ENCODE results near the gene GPD2.
"Not testable (repeated sequence)": the region's sequence is repeated elsewhere in the genome, so short reads cannot be mapped to it uniquely, and the experiment has no call there.

Gene GPD2

GRCh38 chr2:156474401-156474800 lies 38.2 kb downstream of the GPD2 start:
- DNase-seq, result no peak

DNA sequence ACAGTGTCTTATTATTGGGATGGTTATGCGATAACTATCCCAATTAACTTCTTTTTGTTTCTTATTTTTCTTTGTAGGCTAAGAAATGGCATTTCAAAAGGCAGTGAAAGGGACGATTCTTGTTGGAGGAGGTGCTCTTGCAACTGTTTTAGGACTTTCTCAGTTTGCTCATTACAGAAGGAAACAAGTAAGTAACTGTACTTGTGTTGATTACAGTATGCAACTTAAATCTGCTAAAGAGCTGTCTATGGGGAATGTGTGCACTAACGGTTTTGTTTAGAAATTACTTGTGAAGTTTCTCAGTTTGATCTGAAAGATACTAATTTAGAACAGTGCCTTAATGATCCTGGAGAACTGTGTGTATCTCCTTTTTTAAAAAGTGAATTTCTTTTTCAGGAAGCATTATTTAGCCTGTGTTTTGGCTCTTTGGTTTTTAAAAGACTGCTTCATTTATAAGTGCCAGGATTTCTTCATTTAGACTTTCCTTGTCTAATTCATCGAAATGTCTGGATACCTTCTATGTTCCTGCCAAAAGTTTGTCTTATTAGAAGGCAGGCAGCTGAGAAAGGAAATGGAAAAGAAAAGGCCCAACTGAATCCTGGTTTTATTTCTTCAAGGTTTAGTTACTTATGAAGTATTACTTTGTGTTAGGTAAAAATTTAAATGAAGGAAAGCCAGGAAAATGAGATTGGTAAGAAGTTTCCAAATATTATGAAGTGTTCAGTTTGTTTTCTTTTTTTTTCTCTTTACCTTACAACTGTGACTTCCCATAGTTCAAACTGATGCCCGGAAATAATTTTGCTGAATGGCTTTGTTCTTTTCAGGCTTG lies 40.1 kb downstream of the GPD2 start:
- peak in 1 of 51 donors; percentile 57 for DNase-seq

GRCh38 chr2:156476850-156477206 lies 40.6 kb downstream of the GPD2 start:
- DNase-seq, result peak in 1 of 51 donors; percentile 6

DNA sequence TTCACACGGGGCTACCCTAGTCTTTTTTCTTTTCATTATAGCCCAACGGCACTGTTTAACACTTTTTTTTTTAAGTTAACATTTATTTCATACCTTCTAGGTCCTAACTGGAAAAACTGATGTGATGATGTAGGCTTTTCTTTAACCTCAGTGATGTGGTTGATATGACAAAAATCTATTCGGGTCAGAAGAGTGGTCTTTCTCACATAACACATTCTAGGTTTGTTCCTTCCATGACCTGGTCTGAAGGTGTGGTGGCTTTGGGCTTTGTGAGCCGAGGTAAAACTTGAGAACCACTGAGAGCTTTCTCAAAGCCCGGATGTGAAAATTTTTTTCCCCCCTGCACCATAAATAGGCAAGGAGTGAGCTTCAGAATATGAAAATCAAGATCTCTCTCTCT lies 44.2 kb downstream of the GPD2 start:
- DNase-seq, result no peak

DNA sequence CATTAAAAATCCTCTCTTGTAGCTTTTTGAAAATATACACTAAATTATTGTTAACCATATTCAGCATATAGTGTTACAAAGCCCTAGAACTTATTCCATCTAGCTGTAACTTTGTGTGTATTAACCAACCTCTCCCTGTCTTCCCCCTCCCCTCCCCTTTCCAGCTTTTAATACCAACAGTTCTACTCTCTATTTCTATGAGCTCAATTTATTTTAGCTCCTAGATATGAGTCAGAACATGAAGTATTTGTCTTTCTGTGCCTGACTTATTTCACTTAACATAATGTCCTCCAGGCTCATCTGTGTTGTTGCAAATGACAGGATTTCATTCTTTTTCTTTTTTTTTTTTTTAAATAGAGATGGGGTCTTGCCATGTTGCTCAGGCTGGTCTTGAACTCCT lies 45.1 kb downstream of the GPD2 start:
- no peak for DNase-seq

GRCh38 chr2:156483741-156484173 lies 47.6 kb downstream of the GPD2 start:
- DNase-seq, result no peak

GRCh38 chr2:156486147-156486546 lies 50.0 kb downstream of the GPD2 start:
- no peak for DNase-seq

GRCh38 chr2:156486614-156487013 lies 50.4 kb downstream of the GPD2 start:
- DNase-seq, result no peak

DNA sequence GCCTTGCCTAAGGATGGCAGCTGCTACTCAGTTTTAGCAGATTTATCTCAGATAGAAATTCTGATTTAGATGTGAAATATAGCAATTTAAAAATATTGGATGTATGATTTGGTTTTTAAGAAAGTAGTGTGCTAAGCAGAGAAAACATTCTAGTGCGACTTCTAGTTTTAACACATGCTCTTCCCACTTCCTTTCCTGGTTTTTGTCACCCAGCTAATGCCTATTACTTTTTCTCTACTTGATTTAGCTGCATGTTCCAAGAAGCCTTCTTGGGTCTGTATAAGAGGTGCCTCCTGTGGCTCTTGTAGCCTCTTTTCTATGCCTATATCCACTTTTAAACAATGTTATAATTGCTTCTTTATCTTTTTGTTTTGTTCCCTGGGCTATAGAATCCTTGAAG lies 53.0 kb downstream of the GPD2 start:
- DNase-seq, result no peak

DNA sequence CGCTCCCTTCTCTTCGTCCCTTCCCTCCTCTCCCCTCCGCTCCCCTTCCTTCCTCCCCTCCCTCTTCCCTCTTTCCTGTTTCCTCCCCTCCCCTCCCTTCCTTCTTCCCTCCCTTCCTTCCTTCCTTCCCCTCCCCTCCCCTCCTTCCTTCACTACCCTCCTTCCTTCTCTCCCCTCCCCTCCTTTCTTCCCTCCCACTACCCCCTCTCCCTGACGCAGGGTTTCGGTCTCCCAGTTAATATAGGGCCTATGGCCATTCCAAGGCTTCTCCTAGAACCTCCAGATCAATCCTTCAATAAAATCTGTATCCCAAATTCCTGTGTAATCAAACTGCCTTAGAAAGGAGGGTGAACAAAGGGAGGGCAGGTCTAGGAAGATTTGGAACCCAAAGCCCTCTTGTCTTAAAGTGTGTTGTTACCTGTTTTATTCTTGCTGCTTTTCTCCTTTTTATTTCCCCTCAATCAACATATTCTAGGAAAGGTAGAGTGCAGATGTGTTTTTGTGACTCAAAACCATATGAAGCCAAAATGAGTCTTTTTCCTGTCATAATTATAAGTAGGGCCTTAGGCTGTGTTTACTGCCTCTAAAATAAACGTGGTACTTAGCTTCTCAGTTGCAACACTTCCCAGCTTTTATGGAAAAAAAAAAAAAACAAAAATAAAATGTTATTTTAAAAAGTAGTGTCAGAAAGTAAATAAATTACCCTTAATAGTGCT lies 53.7 kb downstream of the GPD2 start:
- DNase-seq, result no peak

DNA sequence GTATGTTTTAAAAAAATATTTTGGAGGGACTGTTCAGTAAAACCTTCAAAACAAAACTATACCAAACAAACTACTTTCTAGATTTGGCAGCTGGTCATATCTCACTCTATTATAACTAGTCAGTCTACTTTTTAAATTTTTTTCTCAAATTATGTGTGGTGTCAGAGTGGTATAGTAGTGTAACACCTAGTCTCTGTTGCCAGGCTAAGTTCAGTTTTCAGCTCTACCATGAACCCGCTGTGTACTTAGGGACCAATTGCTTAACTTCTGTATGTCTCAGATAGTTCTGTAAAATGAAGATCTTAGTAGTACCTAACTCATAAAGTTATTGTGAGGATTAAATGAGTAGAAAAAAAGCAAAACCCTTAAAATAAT lies 54.3 kb downstream of the GPD2 start:
- DNase-seq, result no peak

DNA sequence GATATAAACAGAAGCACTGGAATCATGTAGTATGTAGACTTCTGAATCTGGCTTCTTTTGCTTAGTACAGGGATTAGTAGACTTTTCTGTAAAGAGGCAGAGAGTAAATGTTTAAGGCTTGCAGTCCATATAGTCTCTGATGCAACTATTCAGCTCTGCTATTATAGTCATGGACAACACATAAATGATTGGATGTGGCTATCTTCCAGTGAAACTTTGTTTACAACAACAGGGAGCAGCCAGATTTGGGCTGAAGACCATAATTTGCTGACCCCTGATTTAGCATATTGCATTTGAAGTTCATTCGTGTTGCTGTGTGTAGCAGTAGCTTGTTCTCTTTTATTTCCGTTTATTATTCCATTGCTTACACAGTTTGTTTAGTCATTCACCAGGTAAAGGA lies 55.0 kb downstream of the GPD2 start:
- no peak for DNase-seq

DNA sequence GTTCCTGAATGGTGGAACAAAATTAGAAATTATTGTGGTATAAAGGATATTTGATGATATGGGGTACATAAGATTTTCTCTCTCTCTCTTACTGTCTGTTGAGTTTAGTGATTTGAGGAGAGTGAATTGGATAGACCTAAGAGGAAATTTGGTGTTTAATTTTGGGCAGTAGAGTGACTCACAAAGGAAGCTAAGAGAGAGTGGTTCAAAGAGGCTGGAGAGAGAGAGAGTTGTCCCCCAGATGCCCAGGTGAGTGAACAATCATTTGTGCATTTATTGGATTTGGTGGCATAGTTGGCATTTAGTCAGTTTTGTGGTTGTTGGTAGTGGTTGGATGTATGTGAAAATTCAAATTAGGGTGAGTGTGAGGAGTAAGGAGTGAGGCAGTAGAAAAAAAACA lies 56.8 kb downstream of the GPD2 start:
- no peak for DNase-seq

GRCh38 chr2:156495998-156496397 lies 59.8 kb downstream of the GPD2 start:
- DNase-seq, result not testable (repeated sequence)

- DNase-seq, result no peak
Measured at GRCh38 chr2:156505696-156506095, 69.5 kb downstream of the GPD2 start.

- peak in 1 of 51 donors; percentile 26 for DNase-seq
Measured at GRCh38 chr2:156511122-156511521, 74.9 kb downstream of the GPD2 start.

DNA sequence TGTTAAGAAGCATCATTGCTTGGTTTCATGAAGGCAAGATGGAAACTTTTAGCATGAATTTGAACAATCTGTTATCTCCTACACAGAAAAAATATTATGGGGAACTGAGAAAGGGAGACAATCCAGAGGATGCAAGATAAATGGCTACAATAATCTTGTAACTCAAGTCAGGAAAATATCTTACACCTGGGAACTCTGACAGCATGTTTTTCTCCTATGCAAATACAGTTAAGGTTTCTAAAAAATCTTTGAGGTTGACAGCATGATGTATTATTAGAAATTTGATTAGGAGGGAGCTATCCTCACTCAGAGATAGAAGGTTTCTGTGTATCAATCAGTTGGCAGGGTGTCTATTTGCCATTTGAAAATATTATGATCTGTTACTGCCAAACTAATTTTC lies 75.6 kb downstream of the GPD2 start:
- no peak for DNase-seq

DNA sequence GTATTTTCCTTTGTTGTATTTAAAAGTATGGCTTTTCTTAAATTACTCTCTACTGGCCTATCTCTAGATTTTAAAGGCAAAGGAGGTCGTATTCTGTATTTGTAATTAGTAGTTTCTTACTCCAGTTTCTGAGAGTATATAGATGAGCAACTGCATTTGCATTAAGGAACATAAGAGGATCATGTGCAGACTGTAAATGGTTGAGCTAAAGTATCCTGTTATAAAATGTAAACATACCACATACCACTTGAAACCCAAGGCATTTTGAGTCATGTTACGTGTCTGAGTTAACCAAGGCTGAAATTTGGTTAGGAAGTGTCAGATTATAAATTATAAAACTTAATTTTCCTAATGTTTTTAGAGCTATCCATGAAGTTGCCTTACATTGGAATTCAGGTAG lies 76.3 kb downstream of the GPD2 start:
- no peak for DNase-seq

GRCh38 chr2:156513219-156513618 lies 77.0 kb downstream of the GPD2 start:
- no peak for DNase-seq

- DNase-seq, result no peak
Measured at GRCh38 chr2:156517419-156517818, 81.2 kb downstream of the GPD2 start.

- no peak for DNase-seq
Measured at GRCh38 chr2:156518138-156518537, 82.0 kb downstream of the GPD2 start.

DNA sequence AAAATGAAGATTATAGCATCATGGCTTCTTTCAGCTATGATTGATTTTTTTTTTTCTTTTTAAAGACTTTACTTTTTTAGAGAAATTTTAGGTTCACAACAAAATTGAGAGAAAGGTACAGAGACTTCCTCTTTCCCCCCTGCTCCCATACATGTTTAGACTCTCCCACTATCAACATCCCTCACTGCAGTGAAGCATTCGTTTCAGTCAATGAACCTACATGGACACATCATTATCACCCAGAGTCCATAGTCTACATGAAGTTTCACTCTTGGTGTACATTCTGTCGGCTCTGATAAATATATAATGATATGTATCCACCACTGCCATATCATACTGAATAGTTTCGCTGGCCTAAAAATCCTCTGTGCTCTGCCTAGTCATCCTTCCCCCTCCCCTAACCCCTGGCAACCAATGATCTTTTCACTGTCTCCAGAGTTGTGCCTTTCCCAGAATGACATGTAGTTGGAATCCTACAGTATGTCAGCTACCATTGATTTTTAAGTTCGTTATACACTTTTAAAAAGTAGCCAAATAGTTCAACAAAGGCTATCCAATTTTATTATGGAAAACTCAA lies 86.8 kb downstream of the GPD2 start:
- no peak for DNase-seq

All from hypothalamus (tissue), 51 donors.